Testis (tissue), 3 donors: Measurements from ENCODE around the gene CACNA2D4. TPM values are rescaled to one million over a fixed set of nuclear protein-coding genes. Genes with fewer than 3 reads are reported as not detected.

ENCODE experiments used
- DNase-seq: peaks from one replicate; pipeline ENCODE4 v3.0.0-alpha.2; 2019
- H3K27ac ChIP-seq, 2 donors: fragments of 200-600 bp; sonication (generic); one replicate each; pipeline ENCODE4 v1.5.1; 2019
- H3K27me3 ChIP-seq: fragments of 200-600 bp; sonication (generic); one replicate; pipeline ENCODE4 v1.5.1; 2019
- H3K36me3 ChIP-seq: fragments of 200-600 bp; sonication (generic); one replicate; pipeline ENCODE4 v1.5.1; 2017; ENCODE audit warnings: low read depth; ENCODE audit errors: missing control alignments
- H3K4me1 ChIP-seq: fragments of 200-600 bp; sonication (generic); one replicate; pipeline ENCODE4 v1.5.1; 2019
- H3K4me3 ChIP-seq, 2 donors: fragments of 200-600 bp; sonication (generic); one replicate each; pipeline ENCODE4 v1.5.1; 2017 to 2019
- H3K9me3 ChIP-seq: fragments of 200-600 bp; sonication (generic); one replicate; pipeline ENCODE4 v1.5.1; 2017
- CTCF ChIP-seq, 3 experiments: fragments of 450-650 bp in 2 of 3; fragments of 200-600 bp in 1 of 3; sonication (generic) in 1 of 3; IDR thresholded peaks; one replicate each; pipeline ENCODE4 v1.5.1; 2016 to 2019; ENCODE audit warnings: antibody characterized with exemption in 3 of 3, mild to moderate bottlenecking in 2 of 3, moderate library complexity in 1 of 3
- POLR2A ChIP-seq: fragments of 450-650 bp; IDR thresholded peaks from one replicate; pipeline ENCODE4 v1.6.1; 2017; ENCODE audit warnings: antibody characterized with exemption, mild to moderate bottlenecking, moderate library complexity
- WGBS, 2 donors: methylation state at CpG; one replicate each; pipeline ENCODE4 v1.1.5; 2018; 5-methylcytosine and 5-hydroxymethylcytosine counted together
- intact Hi-C: fragments of 100-400 bp; cut with DNase I; formaldehyde crosslinking; loops from one replicate; pipeline ENCODE4 v1.15.1; 2023; ENCODE audit warnings: low total_unique reads
- polyA plus RNA-seq: library from polyadenylated mRNA; stranded (reverse); fragments of 350-450 nt; fragmentation: Illumina TruSeq; extraction: RNeasy Lipid Tissue Mini Kit (QIAGEN cat#74804); gene quantifications from one replicate; pipeline ENCODE4 v1.2.3, GENCODE V29; 2014; ENCODE audit warnings: low read depth, low replicate concordance; ENCODE audit not compliant: insufficient read depth
- total RNA-seq, 2 donors: library from RNA; depleted of rRNA; stranded (reverse); fragments of >200 nt; gene quantifications; one replicate each; pipeline ENCODE4 v1.2.3, GENCODE V29; 2016

CACNA2D4 gene
- total and polyA plus RNA-seq, 3 donors from 2014 or later, result 10.8 to 18.3 (median 15.8) TPM

GRCh38 chr12:1760566-1761382, 157.7 kb downstream of the CACNA2D4 start:
- Histone ChIP-seq H3K9me3 (no peaks in the 10 kb centered on the region), H3K4me1 (peaks cover 10% of the 10 kb centered on the region), H3K27ac (peak overlapping the region; percentile 18 to 63), H3K4me3 (no peak overlapping the region), H3K27me3 (no peaks in the 10 kb centered on the region), H3K36me3 (no peaks in the 10 kb centered on the region)
- 69 to 79% methylated on average over 2 of the region's 2 CpGs for WGBS, 2 donors
- intact Hi-C loops, result no loop called here
- DNase-seq, result peak; percentile 60
- TF ChIP-seq CTCF (IDR thresholded peaks at IDR 0.05) (no peak), POLR2A (no peak)

DNA sequence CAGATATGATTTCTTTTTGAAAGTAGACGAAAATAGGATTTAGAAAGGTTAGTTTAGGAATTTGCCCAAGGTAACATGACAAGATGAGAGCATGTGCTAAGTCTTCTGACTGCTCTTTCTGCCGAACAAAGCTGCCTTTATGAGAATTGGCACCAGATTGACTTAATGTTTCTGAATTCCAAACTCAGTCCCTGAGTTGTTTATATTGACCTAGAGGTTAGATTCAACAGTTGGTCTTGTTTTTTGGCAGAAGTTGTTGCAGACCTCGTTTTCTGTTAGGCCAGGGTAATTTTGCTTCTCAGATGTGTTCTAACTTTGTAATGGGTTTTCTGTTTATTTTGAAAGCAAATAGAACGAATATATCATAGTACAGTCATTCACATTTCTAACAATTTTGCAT, 159.6 kb downstream of the CACNA2D4 start:
- Histone ChIP-seq H3K4me3 (no peak overlapping the region), H3K9me3 (no peaks in the 10 kb centered on the region), H3K27me3 (no peaks in the 10 kb centered on the region), H3K4me1 (peaks cover 10% of the 10 kb centered on the region), H3K27ac (peak overlapping the region; percentile 53 to 63), H3K36me3 (no peaks in the 10 kb centered on the region)
- 40 to 46% methylated on average over 4 of the region's 4 CpGs for WGBS, 2 donors
- no peak for TF ChIP-seq POLR2A
- TF ChIP-seq CTCF (IDR thresholded peaks at IDR 0.05), result no peak
- DNase-seq, result no peak
- intact Hi-C loops, result no loop called here

DNA sequence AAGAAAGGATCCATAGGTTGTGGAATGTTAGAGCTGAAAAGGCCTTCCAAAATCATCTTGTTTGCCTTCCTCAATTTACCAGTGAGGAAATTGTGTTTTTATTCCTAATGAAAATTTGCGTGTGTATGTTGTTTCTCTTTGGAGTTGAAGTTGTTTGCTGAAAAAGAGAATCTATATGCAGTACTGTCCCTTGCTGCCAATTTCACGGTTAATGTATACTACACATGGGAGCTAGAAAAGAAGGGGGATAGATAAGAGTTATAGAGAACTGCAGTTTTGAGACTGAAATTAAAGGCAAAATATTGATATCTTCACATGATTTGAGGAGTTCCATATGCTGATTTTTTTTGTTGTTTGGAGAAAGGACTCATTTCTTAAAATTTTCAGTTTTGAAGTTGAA, 160.1 kb downstream of the CACNA2D4 start:
- H3K4me3 ChIP-seq, result no peak overlapping the region
- H3K36me3 ChIP-seq, result no peaks in the 10 kb centered on the region
- DNase-seq, result no peak
- 75 to 84% methylated on average over 2 of the region's 2 CpGs for WGBS, 2 donors
- no peaks in the 10 kb centered on the region for H3K9me3 ChIP-seq
- no peak for TF ChIP-seq POLR2A
- TF ChIP-seq CTCF (IDR thresholded peaks at IDR 0.05), result no peak
- peaks cover 10% of the 10 kb centered on the region for H3K4me1 ChIP-seq
- H3K27ac ChIP-seq, result peak overlapping the region; percentile 53 to 63
- H3K27me3 ChIP-seq, result no peaks in the 10 kb centered on the region
- intact Hi-C loops, result no loop called here

DNA sequence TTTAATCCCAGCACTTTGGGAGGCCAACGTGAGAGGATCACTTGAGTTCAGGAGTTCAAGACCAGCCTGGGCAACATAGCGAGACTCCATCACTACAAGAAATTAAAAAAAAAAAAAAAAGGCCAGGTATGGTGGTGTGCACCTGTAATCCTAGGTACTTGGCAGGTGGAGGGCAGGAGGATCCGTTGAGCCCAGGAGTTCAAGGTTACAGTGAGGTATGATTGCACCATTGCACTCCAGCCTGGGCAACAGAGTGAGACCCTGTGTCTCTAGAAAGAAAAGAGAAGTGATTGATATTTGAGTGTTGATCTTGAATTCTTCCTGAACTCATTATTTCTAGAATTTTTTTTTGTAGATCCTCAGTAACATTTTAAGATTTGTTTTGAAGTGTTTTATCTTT, 168.2 kb downstream of the CACNA2D4 start:
- H3K36me3 ChIP-seq, result no peaks in the 10 kb centered on the region
- no peaks in the 10 kb centered on the region for H3K27me3 ChIP-seq
- H3K9me3 ChIP-seq, result no peaks in the 10 kb centered on the region
- WGBS, 2 donors, result 84 to 92% methylated on average over 3 of the region's 3 CpGs
- no peak overlapping the region for H3K4me3 ChIP-seq
- DNase-seq, result no peak
- intact Hi-C loops, result no loop called here
- TF ChIP-seq CTCF (IDR thresholded peaks at IDR 0.05) (no peak), POLR2A (no peak)
- no peak overlapping the region for H3K27ac ChIP-seq
- H3K4me1 ChIP-seq, result no peaks in the 10 kb centered on the region

DNA sequence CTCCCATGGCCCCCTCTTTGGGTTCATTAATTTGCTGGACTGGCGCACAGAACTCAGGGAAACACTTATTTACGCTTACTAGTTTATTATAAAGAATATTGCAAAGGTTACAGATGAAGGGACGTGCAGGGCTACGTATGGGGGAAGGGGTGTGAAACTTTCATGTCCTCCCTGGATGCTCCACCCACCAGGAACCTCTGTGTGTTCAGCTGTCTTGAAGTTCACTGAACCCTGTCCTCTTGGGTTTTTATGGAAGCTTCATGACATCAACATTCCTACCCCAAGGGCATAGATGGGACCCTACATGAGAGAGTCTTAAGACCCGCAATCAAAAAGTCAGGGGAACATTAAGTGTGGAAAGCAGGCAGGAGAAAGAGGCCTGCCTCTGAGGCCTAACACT, 169.4 kb downstream of the CACNA2D4 start:
- WGBS, 2 donors, result 97 to 100% methylated on average over 5 of the region's 5 CpGs
- H3K36me3 ChIP-seq, result no peaks in the 10 kb centered on the region

More for the DNA sequence above, 169.4 kb downstream of the CACNA2D4 start:
- TF ChIP-seq CTCF (IDR thresholded peaks at IDR 0.05) (no peak), POLR2A (no peak)
- Histone ChIP-seq H3K27ac (no peak overlapping the region), H3K9me3 (no peaks in the 10 kb centered on the region), H3K4me1 (no peaks in the 10 kb centered on the region), H3K27me3 (no peaks in the 10 kb centered on the region), H3K4me3 (no peak overlapping the region)
- intact Hi-C loops, result no loop called here
- no peak for DNase-seq
